Brain microvascular endothelial cell (primary cell): ENCODE measurements around the gene GNAT1.

Experiments used
- DNase-seq: peaks from one replicate; pipeline ENCODE4 v3.0.0-alpha.2; 2020
- H3K27ac ChIP-seq: fragments of 250-450 bp; sonication (Bioruptor Pico); 2 replicates; pipeline ENCODE4 v1.5.1; 2020; ENCODE audit warnings: mild to moderate bottlenecking, moderate library complexity
- H3K27me3 ChIP-seq: fragments of 250-450 bp; sonication (Bioruptor Pico); replicated peaks from 2 replicates; pipeline ENCODE4 v1.5.1; 2020; ENCODE audit warnings: mild to moderate bottlenecking
- H3K36me3 ChIP-seq: fragments of 250-450 bp; sonication (Bioruptor Pico); replicated peaks from 2 replicates; pipeline ENCODE4 v1.5.1; 2020; ENCODE audit warnings: mild to moderate bottlenecking
- H3K4me3 ChIP-seq: 2 replicates; pipeline ENCODE4 v1.5.1; 2011; ENCODE audit warnings: low read depth, mild to moderate bottlenecking, control low read depth, low read length, moderate library complexity
- in situ Hi-C: cut with HindIII; loops from 2 replicates; pipeline ENCODE4 v1.10.0; 2017; ENCODE audit warnings: low sequenced_read_pairs, low pct_ligation_motif_present
- TF ChIP-seq, protein P1 (sequence below): IDR thresholded peaks from 2 replicates; pipeline ENCODE4 v1.5.1; 2011; ENCODE audit warnings: low read depth, mild to moderate bottlenecking, moderate library complexity, low read length, control low read depth, inconsistent platforms; ENCODE audit errors: missing control alignments

Gene GNAT1

DNA sequence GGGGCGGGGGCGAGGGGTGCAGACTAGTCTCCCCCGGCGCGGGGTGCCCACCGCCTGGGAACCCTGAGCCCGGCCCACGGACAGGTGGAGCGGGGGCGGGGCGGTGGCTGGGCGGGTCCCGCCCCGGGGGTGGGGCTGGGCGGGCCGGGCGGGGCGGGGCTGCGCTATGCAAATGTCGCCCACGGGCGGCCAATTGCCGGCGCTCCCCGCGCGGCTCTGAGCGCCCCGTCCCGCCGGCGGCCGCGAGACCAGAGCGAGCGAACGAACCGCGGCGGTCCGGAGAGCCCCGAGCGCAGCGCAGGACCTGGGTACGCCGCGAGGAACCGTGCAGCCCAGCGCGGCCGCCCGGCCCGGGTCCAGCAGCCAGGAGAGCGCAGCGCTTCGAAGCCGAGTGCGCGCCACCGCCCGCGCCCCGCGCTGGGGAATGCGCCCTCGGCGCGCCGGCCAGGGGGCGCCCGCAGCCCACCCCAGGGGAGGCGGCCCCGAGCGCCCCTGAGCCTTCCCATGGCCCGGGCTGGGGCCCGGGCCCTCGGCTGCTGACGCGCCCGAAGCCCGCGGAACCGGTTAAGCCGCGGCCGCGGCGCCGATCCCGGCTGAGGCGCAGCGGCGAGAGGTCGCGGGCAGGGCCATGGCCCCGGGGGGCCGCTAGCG, 36.4 kb upstream of the GNAT1 start, which contains the start of gene SEMA3F:
Gene SEMA3F (plus strand): TSS at position 485 of the 651 bp plus-strand sequence. CDS start 4,299 bp downstream, outside the sequence.
- in situ Hi-C loops, result no loop called here
- TF ChIP-seq, protein P1, sequence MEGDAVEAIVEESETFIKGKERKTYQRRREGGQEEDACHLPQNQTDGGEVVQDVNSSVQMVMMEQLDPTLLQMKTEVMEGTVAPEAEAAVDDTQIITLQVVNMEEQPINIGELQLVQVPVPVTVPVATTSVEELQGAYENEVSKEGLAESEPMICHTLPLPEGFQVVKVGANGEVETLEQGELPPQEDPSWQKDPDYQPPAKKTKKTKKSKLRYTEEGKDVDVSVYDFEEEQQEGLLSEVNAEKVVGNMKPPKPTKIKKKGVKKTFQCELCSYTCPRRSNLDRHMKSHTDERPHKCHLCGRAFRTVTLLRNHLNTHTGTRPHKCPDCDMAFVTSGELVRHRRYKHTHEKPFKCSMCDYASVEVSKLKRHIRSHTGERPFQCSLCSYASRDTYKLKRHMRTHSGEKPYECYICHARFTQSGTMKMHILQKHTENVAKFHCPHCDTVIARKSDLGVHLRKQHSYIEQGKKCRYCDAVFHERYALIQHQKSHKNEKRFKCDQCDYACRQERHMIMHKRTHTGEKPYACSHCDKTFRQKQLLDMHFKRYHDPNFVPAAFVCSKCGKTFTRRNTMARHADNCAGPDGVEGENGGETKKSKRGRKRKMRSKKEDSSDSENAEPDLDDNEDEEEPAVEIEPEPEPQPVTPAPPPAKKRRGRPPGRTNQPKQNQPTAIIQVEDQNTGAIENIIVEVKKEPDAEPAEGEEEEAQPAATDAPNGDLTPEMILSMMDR, result no peak
- peak within 1 kb of the TSS; percentile 39 for H3K4me3 ChIP-seq
- H3K36me3 ChIP-seq, result no peaks in the 10 kb centered on the region
- no peak within 1 kb of the TSS for H3K27ac ChIP-seq
- H3K27me3 ChIP-seq, result peaks cover 8% of the 10 kb centered on the region
- peak; percentile 7 for DNase-seq

GRCh38 chr3:50155491-50155878, 35.9 kb upstream of the GNAT1 start:
- in situ Hi-C loops, result no loop called here
- Histone ChIP-seq H3K4me3 (peak overlapping the region; percentile 39), H3K36me3 (no peaks in the 10 kb centered on the region), H3K27me3 (peaks cover 8% of the 10 kb centered on the region), H3K27ac (no peak overlapping the region)
- no peak for DNase-seq
- TF ChIP-seq, protein P1, result no peak

DNA sequence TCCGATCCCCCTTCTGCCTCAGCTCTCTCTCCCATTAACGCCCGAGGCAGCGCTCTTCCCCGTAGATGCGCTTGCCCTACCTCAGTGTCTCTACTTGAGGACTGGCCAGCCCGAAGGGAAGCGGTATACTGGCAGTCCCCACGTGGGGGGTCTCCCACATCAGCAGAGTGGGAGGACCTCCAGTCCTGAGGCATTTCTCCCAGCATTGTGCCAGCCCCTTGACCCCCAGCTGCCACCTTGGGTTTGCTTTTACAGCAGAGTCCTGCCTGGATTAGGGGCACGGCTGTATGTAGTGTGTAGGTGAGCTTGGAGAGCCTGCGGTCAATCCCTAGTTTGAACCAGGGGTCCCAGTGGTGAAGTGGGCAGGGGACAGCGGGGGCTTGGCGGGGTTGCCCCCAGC, 35.5 kb upstream of the GNAT1 start:
- no peak for DNase-seq
- Histone ChIP-seq H3K27me3 (peaks cover 8% of the 10 kb centered on the region), H3K36me3 (no peaks in the 10 kb centered on the region), H3K27ac (no peak overlapping the region), H3K4me3 (peak overlapping the region; percentile 39)
- in situ Hi-C loops, result no loop called here
- TF ChIP-seq, protein P1, result no peak

GRCh38 chr3:50156549-50157493, 34.6 kb upstream of the GNAT1 start:
- H3K27ac ChIP-seq, result no peak overlapping the region
- peak overlapping the region; percentile 43 for H3K4me3 ChIP-seq
- no peaks in the 10 kb centered on the region for H3K36me3 ChIP-seq
- TF ChIP-seq, protein P1, result no peak
- DNase-seq, result no peak
- in situ Hi-C loops, result no loop called here
- peaks cover 8% of the 10 kb centered on the region for H3K27me3 ChIP-seq

GRCh38 chr3:50157827-50158529, 33.4 kb upstream of the GNAT1 start:
- TF ChIP-seq, protein P1, result no peak
- DNase-seq, result no peak
- no peak overlapping the region for H3K4me3 ChIP-seq
- H3K36me3 ChIP-seq, result no peaks in the 10 kb centered on the region
- H3K27me3 ChIP-seq, result peaks cover 8% of the 10 kb centered on the region
- in situ Hi-C loops, result no loop called here
- no peak overlapping the region for H3K27ac ChIP-seq
